Spleen (tissue), 7 donors: Measurements from ENCODE around the gene ZNF462.

Source experiments
- CTCF ChIP-seq, 11 experiments: fragments of 200-600 bp in 7 of 11; fragments of 450-650 bp in 4 of 11; sonication (generic) in 4 of 11; IDR thresholded peaks in 8 of 11; conservative IDR thresholded peaks in 3 of 11; 1 replicate in 7 of 11; 2 replicates in 4 of 11; pipeline versions ENCODE4 v1.4.0 to v1.8.0; 2016 to 2021; ENCODE audit warnings: antibody characterized with exemption in 11 of 11, inconsistent platforms in 4 of 11, mild to moderate bottlenecking in 1 of 11
- POLR2A ChIP-seq, 3 donors: fragments of 450-650 bp; IDR thresholded peaks; one replicate each; pipeline ENCODE4 v1.5.1; 2017; ENCODE audit warnings: antibody characterized with exemption in 3 of 3, mild to moderate bottlenecking in 1 of 3
- POLR2AphosphoS5 ChIP-seq, 3 donors: sonication (generic); formaldehyde crosslinking; IDR thresholded peaks; one replicate each; pipeline ENCODE4 v1.5.1; 2017; ENCODE audit warnings: antibody characterized with exemption in 3 of 3
- donor health status: DM: no; HTN: no; CAD: no; lungs with moderate emphysema.
- donor health status: DM: no; HTN: no; CAD: no.
- donor health status: DM: no; HTN: no; CAD: no.

DNA sequence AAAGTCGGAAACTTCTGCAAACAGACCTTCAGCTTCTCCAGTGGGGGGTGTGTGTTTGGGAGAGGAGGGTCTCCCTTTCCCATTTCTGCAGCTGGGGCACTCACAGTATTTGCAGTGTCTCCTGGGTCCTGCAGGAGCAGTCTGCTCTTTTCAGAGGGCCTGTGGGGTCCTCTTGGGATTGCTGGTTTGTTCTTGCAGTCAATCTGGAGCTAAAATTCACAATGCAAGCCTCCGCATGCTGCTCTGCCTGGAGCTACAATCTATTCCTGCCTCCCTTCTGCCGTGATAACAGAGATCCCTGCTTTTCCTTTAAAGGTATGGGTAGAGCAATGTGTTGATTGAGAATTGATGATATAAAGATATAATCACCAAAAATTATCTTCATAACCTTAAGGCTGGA, 43.2 kb downstream of the ZNF462 start:
- TF ChIP-seq CTCF (IDR thresholded peaks at IDR 0.05 in 8 of 11, conservative IDR thresholded peaks at IDR 0.05 in 3 of 11): no peak
- TF ChIP-seq POLR2A (IDR thresholded peaks at IDR 0.05): no peak
- TF ChIP-seq POLR2AphosphoS5 (IDR thresholded peaks at IDR 0.05): no peak
